ENCODE measurements around the gene GNG7.
"Not testable (repeated sequence)": the region's sequence is repeated elsewhere in the genome, so short reads cannot be mapped to it uniquely, and the experiment has no call there.

The GNG7 gene

GRCh38 chr19:2575734-2576481 lies 126.6 kb downstream of the GNG7 start:
- DNase-seq (ENCODE audit: low read depth in 2 of 2): no peak

- no peak for DNase-seq (ENCODE audit: low read depth in 2 of 2)
These were observed 127.4 kb downstream of the GNG7 start for GRCh38 chr19:2574971-2575630.

DNA sequence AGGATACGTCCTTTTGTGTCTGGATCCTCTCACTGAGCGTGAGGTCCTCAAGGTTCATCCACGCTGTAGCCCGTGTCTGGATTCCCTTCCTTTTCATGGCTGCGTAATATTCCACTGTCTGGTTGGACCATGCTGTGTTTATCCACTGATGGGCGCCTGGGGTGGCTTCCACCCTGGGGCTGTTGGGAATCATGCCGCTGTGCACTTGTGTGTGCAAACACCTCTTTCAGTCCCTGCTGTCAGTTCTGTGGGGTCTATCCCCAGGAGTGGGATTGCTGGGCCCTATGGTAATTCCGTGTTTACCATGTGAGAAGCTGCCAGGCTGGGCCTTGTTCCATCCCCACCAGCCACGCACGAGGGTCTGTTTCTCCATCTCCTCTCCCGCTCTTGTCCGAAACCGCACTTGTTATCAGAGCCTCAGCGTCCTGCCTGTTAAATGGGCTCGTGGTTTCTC lies 128.0 kb downstream of the GNG7 start:
- no peak for DNase-seq (ENCODE audit: low read depth in 2 of 2)

- no peak for DNase-seq (ENCODE audit: low read depth in 2 of 2)
These were observed 128.6 kb downstream of the GNG7 start for GRCh38 chr19:2573916-2574315.

- not testable (repeated sequence) for DNase-seq (ENCODE audit: low read depth in 2 of 2)
These were observed 130.3 kb downstream of the GNG7 start for GRCh38 chr19:2572152-2572551.

DNA sequence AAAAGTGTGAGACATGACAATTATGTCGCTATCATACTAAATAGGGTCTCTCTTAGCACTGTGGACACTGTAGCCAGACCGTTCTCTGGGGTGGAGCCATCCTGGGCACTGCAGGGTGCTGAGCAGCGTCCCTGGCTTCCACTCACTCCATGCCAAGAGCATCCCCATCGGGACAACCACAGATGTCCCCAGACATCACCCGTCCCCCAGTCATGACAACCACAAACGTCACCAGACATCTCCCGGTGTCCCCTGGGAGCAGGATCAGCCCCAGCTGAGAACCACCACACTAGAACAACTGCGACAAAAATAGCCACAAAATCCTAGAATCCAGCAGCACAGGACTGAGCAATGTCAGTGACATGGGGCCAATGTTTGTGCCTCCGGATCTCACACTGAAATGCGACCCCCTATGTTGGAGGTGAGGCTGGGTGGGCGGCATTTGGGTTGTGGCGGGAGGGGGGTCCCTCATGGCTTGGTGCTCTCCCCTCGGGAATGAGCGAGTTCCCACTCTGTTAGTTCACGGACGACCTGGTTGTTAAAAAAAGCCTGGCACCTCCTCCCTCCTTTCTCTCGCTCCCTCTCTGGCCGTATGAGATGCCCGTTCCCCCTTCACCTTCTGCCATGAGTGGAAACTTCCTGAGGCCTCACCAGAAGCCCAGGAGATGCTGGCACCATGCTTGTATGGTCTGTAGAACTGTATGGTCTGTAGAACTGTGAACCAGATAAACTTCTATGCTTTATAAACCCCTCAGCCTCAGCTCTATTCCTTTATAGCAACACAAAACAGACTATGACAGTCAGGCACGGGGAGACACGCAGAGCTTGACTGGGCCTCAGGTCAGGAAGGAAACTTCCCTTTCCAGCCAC lies 132.7 kb downstream of the GNG7 start:
- no peak for DNase-seq (ENCODE audit: low read depth in 2 of 2)

- no peak for DNase-seq (ENCODE audit: low read depth in 2 of 2)
These were observed 134.5 kb downstream of the GNG7 start for GRCh38 chr19:2567996-2568395.

- no peak for DNase-seq (ENCODE audit: low read depth in 2 of 2)
These were observed 134.9 kb downstream of the GNG7 start for GRCh38 chr19:2567580-2567979.

DNA sequence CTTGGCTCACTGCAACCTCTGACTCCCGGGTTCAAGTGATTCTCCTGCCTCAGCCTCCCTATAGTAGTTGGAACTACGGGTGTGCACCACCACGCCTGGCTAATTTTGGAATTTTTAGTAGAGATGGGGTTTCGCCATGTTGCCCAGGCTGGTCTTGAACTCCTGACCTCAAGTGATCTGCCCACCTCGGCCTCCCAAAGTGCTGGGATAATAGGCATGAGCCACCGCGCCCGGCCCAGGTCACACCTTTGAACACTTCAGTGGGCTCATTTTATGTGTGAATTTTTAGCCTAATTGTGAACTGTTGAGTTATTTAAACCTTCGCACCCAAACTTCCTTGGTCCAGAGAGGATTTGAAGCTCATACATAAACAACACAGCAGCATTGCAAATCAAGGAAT lies 138.9 kb downstream of the GNG7 start:
- not testable (repeated sequence) for DNase-seq (ENCODE audit: low read depth in 2 of 2)

- DNase-seq (ENCODE audit: low read depth in 2 of 2): peak; percentile 66 to 70
These were observed 140.6 kb downstream of the GNG7 start for GRCh38 chr19:2561895-2562294.

DNA sequence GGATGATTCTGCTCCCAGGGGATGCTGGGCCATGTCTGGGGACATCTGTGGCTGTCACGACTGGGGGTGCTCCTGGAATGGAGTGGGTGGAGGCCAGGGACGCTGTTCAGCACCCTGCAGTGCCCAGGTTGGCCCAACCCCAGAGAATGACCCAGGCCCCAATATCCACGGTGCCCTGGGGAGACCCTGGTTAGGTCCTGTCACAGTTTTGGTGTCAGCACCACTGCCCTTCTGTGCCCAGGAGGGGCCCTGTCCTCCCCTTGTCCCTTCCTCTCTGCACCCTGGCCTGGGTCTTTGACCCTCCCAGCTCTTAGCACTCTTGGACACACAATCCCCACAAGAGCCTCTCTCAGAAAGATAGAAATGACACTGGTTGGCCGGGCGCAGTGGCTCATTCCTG lies 141.3 kb downstream of the GNG7 start:
- DNase-seq (ENCODE audit: low read depth in 2 of 2): no peak

- no peak for DNase-seq (ENCODE audit: low read depth in 2 of 2)
These were observed 142.1 kb downstream of the GNG7 start for GRCh38 chr19:2560369-2560768.

- DNase-seq (ENCODE audit: low read depth in 2 of 2): no peak
These were observed 144.0 kb downstream of the GNG7 start for GRCh38 chr19:2558543-2558942.

GRCh38 chr19:2558131-2558530 lies 144.4 kb downstream of the GNG7 start:
- DNase-seq (ENCODE audit: low read depth in 2 of 2): not testable (repeated sequence)

GRCh38 chr19:2557093-2557440 lies 145.4 kb downstream of the GNG7 start:
- no peak for DNase-seq (ENCODE audit: low read depth in 2 of 2)

DNA sequence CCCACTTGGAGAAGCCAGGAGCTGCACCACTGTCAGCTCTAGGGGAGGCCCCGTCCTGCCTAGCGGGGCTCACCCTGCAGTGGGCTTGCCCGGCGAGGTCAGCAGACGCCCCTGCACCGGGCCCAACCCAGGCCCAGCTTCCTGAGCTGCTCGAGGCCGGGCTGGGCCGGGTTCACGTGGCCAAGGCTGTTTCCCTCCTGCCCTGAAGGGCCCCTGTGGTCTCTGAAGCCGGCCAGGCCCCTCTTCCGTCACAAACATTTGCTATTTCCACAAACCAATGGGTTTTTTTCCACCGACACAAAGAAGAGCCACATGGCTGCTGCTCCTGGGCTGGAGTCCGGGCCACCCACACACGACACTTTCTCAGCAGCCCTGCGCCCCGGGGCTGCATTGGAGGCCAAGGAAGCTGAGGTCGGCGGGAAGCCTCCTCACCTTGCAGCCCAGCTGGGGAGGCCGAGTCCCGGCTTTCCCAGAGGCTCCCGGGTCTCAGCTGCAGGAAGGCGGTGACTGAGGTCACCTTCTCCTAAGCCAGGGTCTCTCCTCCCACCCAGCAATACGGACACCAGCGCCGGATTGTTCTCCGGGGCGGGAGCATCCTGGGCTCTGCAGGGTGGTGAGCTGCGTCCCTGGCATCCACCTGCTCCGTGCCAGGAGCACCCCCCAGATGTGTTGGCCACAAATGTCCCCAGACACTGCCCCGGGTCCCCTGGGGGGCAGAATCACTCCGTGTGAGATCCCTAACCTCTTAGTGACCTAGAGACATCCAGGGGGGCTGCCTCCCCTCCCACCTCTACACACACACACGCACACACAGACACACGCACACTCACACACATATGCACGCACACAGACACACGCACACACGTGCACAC lies 146.0 kb downstream of the GNG7 start:
- DNase-seq (ENCODE audit: low read depth in 2 of 2): no peak

DNA sequence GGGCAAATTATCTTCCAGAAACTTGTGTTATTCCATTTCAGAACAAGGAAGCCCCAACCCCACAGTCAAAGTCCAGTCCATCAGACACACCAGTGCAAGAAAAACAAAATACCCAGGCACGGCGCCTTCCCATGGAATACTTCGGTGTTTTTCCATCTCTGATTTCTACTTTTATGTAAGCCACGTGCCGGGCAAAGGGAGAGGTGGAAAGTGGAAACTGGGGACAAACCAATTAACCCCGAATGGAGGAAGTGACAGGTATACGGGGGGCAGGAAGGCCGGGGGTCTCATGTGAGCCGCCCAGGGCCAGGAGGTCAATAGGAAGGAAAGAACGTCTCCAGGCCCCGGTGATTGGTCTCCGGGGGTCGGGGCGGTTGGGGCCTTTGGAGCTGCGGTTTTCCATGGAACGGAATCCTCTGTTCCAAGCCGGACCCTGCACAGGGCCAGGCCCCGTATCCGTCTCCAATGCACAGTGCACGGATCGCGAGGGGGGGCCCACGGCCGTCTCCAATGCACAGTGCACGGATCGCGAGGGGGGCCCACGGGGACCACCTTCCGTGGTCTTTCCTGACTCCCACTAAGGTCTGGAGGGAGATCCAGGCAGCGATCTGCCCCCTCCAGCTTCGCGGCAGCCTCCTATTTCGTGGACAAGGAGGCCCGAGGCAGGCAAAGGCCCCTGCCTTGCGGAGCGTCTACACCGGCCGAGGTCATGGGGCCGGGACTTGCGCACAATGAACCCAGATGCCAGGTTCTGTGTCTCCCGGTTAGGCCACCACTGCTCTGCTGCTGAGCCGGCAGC lies 146.9 kb downstream of the GNG7 start:
- no peak for DNase-seq (ENCODE audit: low read depth in 2 of 2)

DNA sequence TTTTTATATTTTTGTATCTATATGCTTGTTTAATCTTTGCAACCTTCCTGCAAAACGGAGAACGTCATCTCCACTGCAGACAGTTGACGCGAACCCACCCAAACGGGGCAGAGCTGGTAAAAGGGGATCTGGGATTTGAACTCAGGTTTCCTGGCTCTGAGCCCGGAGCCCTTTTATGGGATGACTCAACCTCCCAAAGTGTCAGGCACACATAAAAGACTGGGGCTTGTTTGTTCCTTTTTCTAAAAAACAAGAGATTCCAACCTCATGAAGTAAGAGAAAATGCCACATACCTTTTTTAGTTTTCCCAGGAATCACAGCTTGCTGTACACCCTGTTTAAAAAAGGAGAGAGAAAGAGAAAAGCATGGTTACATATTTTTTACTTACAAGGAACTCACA lies 147.6 kb downstream of the GNG7 start:
- DNase-seq (ENCODE audit: low read depth in 2 of 2): no peak

- DNase-seq (ENCODE audit: low read depth in 2 of 2): no peak
These were observed 149.0 kb downstream of the GNG7 start for GRCh38 chr19:2553510-2553909.

DNA sequence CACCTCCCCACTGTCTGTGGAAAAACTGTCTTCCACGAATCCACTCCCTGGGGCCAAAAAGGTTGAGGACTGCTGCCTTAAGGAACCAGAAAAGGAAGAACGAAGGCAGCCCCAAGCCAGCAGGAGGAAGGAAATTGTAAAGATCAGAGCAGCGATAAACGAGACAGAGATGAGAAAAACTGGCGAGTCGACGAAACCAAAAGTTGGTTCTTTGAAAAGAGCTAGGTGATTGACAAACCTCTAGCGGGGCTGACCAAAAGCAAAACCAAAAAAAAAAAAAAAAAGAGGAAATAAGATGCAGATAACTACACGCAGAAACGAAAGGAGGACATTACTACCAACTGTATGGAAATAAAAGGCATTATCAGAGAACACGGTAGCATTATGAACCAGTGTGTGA lies 149.6 kb downstream of the GNG7 start:
- peak in 1 of 2 donors; percentile 29 for DNase-seq (ENCODE audit: low read depth in 2 of 2)

DNA sequence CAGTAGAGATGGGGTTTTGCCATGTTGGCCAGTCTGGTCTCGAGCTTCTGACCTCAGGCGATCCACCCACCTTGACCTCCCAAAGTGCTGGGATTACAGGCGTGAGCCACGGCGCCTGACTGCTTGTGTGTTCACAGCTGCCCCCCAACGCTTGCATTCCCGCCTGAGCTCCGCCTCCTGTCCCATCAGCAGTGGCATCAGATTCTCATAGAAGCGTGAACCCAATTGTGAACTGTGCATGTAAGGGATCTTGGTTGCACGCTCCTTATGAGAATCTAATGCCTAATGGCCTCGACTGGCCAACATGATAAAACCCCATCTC lies 150.7 kb downstream of the GNG7 start:
- DNase-seq (ENCODE audit: low read depth in 2 of 2): no peak

Data from stimulated activated CD8-positive, alpha-beta memory T cell treated with anti-CD3 and anti-CD28 coated beads, Interleukin-15, amount 100 ng/mL, for 4 hours (primary cell).